BLaER1 (cell line): Measurements from ENCODE around the gene ERICH2.

Experiments
- H3K27ac ChIP-seq: shearing (Covaris generic); formaldehyde crosslinking; 2 replicates; pipeline ENCODE4 v1.8.1; 2022
- H3K27me3 ChIP-seq: shearing (Covaris generic); formaldehyde crosslinking; 2 replicates; pipeline ENCODE4 v1.8.1; 2022
- H3K36me3 ChIP-seq: shearing (Covaris generic); formaldehyde crosslinking; 2 replicates; pipeline ENCODE4 v1.8.1; 2022
- H3K4me1 ChIP-seq: shearing (Covaris generic); formaldehyde crosslinking; 2 replicates; pipeline ENCODE4 v1.8.1; 2022
- H3K4me2 ChIP-seq: shearing (Covaris generic); formaldehyde crosslinking; 2 replicates; pipeline ENCODE4 v1.8.1; 2022
- H3K4me3 ChIP-seq: shearing (Covaris generic); formaldehyde crosslinking; 2 replicates; pipeline ENCODE4 v1.8.1; 2022
- H3K9ac ChIP-seq: shearing (Covaris generic); formaldehyde crosslinking; 2 replicates; pipeline ENCODE4 v1.8.1; 2022
- H3K9me3 ChIP-seq: shearing (Covaris generic); formaldehyde crosslinking; 2 replicates; pipeline ENCODE4 v1.8.1; 2022
- H4K20me1 ChIP-seq: shearing (Covaris generic); formaldehyde crosslinking; 2 replicates; pipeline ENCODE4 v1.8.1; 2022
- Cebpa-rat ChIP-seq: shearing (Covaris generic); IDR thresholded peaks from 2 replicates; pipeline ENCODE4 v1.8.1; 2022

ERICH2 gene

DNA sequence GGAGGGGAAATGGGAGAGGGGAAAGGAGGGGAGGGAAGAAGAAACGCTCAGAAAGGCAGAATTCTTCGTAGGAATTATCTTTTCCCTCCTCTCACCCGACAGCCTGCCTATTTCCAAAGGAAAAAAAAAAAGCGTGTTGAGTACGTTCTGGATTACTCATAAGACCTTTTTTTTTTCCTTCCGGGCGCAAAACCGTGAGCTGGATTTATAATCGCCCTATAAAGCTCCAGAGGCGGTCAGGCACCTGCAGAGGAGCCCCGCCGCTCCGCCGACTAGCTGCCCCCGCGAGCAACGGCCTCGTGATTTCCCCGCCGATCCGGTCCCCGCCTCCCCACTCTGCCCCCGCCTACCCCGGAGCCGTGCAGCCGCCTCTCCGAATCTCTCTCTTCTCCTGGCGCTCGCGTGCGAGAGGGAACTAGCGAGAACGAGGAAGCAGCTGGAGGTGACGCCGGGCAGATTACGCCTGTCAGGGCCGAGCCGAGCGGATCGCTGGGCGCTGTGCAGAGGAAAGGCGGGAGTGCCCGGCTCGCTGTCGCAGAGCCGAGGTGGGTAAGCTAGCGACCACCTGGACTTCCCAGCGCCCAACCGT lies 46.4 kb downstream of the ERICH2 start, which contains the start of gene GAD1:
GAD1 (plus strand) TSS at position 384 of the 589 bp plus-strand sequence. CDS start 1,705 bp downstream, outside the sequence.
- Histone ChIP-seq H3K4me3 (peak within 1 kb of the TSS; percentile 67), H3K9me3 (peaks cover 37% of the 10 kb centered on the region), H3K9ac (no peak within 1 kb of the TSS), H3K27ac (no peak within 1 kb of the TSS), H3K27me3 (peaks cover 89% of the 10 kb centered on the region), H3K4me2 (peak within 1 kb of the TSS; percentile 98), H4K20me1 (peaks cover 68% of the 10 kb centered on the region), H3K4me1 (peaks cover 31% of the 10 kb centered on the region), H3K36me3 (no peaks in the 10 kb centered on the region)
- no peak for TF ChIP-seq Cebpa-rat

GRCh38 chr2:170817093-170818035 lies 47.2 kb downstream of the ERICH2 start:
- H3K4me3 ChIP-seq, result peak overlapping the region; percentile 67
- H3K36me3 ChIP-seq, result no peaks in the 10 kb centered on the region
- peaks cover 44% of the 10 kb centered on the region for H3K9me3 ChIP-seq
- peaks cover 68% of the 10 kb centered on the region for H4K20me1 ChIP-seq
- no peak overlapping the region for H3K27ac ChIP-seq
- H3K9ac ChIP-seq, result no peak overlapping the region
- TF ChIP-seq Cebpa-rat, result no peak
- H3K4me2 ChIP-seq, result peak overlapping the region; percentile 98
- H3K27me3 ChIP-seq, result peaks cover 96% of the 10 kb centered on the region
- H3K4me1 ChIP-seq, result peaks cover 35% of the 10 kb centered on the region

DNA sequence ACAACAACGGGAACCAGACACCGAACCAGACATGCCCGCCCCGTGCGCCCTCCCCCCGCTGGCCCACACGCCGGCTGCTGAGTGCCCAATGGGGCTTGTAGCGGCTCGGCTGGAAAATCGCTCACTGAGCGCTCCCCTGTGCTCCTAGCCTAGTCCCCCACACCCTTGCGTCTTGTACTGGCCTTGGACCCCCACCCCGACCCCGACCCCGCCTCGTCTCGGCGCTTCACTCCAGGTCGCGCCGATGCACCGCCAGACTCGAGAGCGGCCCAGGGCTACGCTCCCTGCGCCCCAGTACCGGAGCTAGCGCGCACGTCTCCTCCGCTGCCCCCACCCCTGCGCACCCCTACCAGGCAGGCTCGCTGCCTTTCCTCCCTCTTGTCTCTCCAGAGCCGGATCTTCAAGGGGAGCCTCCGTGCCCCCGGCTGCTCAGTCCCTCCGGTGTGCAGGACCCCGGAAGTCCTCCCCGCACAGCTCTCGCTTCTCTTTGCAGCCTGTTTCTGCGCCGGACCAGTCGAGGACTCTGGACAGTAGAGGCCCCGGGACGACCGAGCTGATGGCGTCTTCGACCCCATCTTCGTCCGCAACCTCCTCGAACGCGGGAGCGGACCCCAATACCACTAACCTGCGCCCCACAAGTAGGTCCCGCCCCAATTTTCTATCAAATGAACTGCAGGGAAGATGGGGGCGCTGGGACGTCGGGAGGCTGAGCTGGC lies 48.0 kb downstream of the ERICH2 start:
- Histone ChIP-seq H3K4me2 (no peak overlapping the region), H3K36me3 (no peaks in the 10 kb centered on the region), H3K4me1 (peaks cover 35% of the 10 kb centered on the region), H3K9me3 (peaks cover 53% of the 10 kb centered on the region), H3K4me3 (no peak overlapping the region), H4K20me1 (peaks cover 63% of the 10 kb centered on the region), H3K27ac (no peak overlapping the region), H3K9ac (no peak overlapping the region), H3K27me3 (peaks cover 100% of the 10 kb centered on the region)
- TF ChIP-seq Cebpa-rat, result no peak

DNA sequence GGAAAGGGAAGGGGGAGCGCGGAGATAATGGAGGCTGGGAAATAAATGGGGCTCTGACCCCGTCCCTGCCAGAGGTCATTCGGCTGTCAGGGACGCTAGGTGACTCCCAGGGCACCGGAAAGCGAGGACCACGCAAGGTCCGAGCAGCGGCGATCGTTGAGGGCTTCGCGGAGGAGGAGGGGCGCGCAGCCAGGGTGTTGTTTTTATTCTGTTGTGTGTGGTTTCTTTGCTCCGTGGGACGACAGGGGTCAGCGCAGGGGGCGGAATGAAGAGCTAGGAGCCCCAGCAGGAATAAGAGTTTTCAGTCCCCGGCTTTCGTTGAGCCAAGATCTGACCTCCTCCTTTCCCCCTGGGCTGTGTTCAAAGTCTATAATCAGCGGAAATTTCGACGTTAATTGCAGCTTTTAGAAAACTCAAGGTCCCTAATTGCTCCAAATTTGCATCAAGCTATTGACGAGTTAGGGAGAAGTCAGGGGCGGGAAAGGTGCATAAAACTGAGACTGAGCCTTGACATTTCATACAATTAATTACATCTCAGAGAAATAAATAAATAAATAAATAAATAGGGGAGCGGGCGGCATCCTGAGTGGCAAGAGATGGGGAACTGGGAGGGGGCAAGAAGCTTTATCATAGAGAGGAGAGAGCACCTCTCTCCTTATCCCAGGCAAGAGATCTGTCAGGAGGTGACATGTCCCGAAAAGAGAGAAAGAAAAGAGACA lies 48.7 kb downstream of the ERICH2 start:
- TF ChIP-seq Cebpa-rat, result no peak
- H3K4me1 ChIP-seq, result peaks cover 35% of the 10 kb centered on the region
- H3K4me3 ChIP-seq, result no peak overlapping the region
- H3K9ac ChIP-seq, result no peak overlapping the region
- H3K27ac ChIP-seq, result no peak overlapping the region
- no peak overlapping the region for H3K4me2 ChIP-seq
- no peaks in the 10 kb centered on the region for H3K36me3 ChIP-seq
- peaks cover 58% of the 10 kb centered on the region for H3K9me3 ChIP-seq
- H4K20me1 ChIP-seq, result peaks cover 57% of the 10 kb centered on the region
- H3K27me3 ChIP-seq, result peaks cover 100% of the 10 kb centered on the region

- H4K20me1 ChIP-seq, result peaks cover 49% of the 10 kb centered on the region
- H3K27me3 ChIP-seq, result peaks cover 100% of the 10 kb centered on the region
- peaks cover 35% of the 10 kb centered on the region for H3K4me1 ChIP-seq
- no peak for TF ChIP-seq Cebpa-rat
- H3K9me3 ChIP-seq, result peaks cover 62% of the 10 kb centered on the region
- no peaks in the 10 kb centered on the region for H3K36me3 ChIP-seq
- peak overlapping the region; percentile 43; the same call in 1 of the 2 replicates for H3K4me2 ChIP-seq
- 0 out of 2 replicates have a peak overlapping the region, but pooled peaks have one; percentile 1 for H3K4me3 ChIP-seq
- no peak overlapping the region for H3K9ac ChIP-seq
- no peak overlapping the region for H3K27ac ChIP-seq
Measured at GRCh38 chr2:170819680-170820664, 49.8 kb downstream of the ERICH2 start.

GRCh38 chr2:170820757-170821530 lies 50.8 kb downstream of the ERICH2 start:
- H3K9me3 ChIP-seq, result peaks cover 62% of the 10 kb centered on the region
- H3K4me2 ChIP-seq, result peak overlapping the region; percentile 43
- no peak overlapping the region for H3K27ac ChIP-seq
- no peak for TF ChIP-seq Cebpa-rat
- H3K36me3 ChIP-seq, result no peaks in the 10 kb centered on the region
- peaks cover 41% of the 10 kb centered on the region; the same call in 1 of the 2 replicates for H4K20me1 ChIP-seq
- peak overlapping the region; percentile 31; the same call in 1 of the 2 replicates for H3K4me3 ChIP-seq
- H3K4me1 ChIP-seq, result peaks cover 28% of the 10 kb centered on the region
- no peak overlapping the region for H3K9ac ChIP-seq
- peaks cover 99% of the 10 kb centered on the region for H3K27me3 ChIP-seq

DNA sequence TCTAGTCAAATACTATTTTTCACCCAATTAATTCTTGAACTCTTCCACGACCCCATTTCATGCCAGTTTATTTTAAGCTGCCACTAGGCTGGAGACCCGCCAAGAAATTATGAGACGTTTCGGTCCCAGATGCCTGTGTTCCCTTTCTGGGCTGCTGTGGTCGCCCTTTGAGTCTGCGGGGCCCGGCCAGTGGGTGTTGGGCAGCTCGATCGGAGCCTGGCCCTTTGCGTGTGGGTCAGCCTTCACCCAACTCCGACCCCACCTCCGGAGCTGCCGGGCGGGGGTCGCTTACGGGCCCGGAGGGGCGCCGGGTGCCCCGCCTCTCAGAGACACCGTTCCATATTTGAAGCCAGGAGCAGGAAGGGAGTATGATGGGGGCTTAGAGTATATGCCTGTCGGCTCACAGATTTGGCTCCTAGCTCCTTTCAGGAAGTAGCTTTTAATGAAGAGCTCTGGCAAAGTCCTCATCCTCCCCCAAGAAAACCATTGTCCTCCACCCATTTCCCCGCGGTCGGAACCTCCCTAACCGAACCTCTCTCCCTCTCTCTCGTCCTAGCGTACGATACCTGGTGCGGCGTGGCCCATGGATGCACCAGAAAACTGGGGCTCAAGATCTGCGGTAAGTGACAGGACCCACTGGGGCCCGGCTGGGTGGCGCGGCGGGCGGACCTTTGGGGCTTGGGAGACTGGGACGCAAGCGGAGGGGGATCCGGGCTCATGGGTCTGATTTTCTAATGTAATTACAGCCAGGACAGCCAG lies 51.5 kb downstream of the ERICH2 start:
- Histone ChIP-seq H3K4me2 (peak overlapping the region; percentile 43), H3K27ac (no peak overlapping the region), H3K36me3 (no peaks in the 10 kb centered on the region), H3K9ac (no peak overlapping the region), H3K9me3 (peaks cover 62% of the 10 kb centered on the region), H3K4me3 (peak overlapping the region; percentile 31), H3K4me1 (peaks cover 24% of the 10 kb centered on the region), H3K27me3 (peaks cover 96% of the 10 kb centered on the region), H4K20me1 (peaks cover 38% of the 10 kb centered on the region; the same call in 1 of the 2 replicates)
- TF ChIP-seq Cebpa-rat, result no peak
